GM23338 (cell line): ENCODE results near the gene PPIF. TPM values are rescaled to one million over a fixed set of nuclear protein-coding genes. Genes with fewer than 3 reads are reported as not detected.

Source experiments
- ATAC-seq: fragments of 200-7000 bp; cut with Tn5 transposase; 3 replicates; pipeline ENCODE4 v1.9.1; 2020
- DNase-seq: peaks from one replicate; pipeline ENCODE4 v3.0.0-alpha.2; 2015; ENCODE audit warnings: low spot score
- H2AFZ ChIP-seq: fragments of 200-600 bp; sonication (generic); 2 replicates; pipeline ENCODE4 v1.8.0; 2016; ENCODE audit warnings: antibody characterized with exemption, mild to moderate bottlenecking, moderate library complexity
- H3F3A ChIP-seq: fragments of 200-600 bp; sonication (generic); replicated peaks from 2 replicates; pipeline ENCODE4 v1.8.0; 2017; ENCODE audit warnings: antibody characterized with exemption, mixed run types, low read depth
- H3K27ac ChIP-seq: fragments of 200-600 bp; sonication (generic); 2 replicates; pipeline ENCODE4 v1.6.1; 2016; ENCODE audit warnings: low read depth
- H3K27me3 ChIP-seq: fragments of 200-600 bp; sonication (generic); 2 replicates; pipeline ENCODE4 v1.8.0; 2016; ENCODE audit warnings: mild to moderate bottlenecking, mixed run types, moderate library complexity; ENCODE audit not compliant: insufficient read depth
- H3K36me3 ChIP-seq: fragments of 200-600 bp; sonication (generic); 2 replicates; pipeline ENCODE4 v1.8.0; 2016; ENCODE audit warnings: mild to moderate bottlenecking; ENCODE audit not compliant: insufficient read depth
- H3K4me1 ChIP-seq: fragments of 200-600 bp; sonication (generic); 2 replicates; pipeline ENCODE4 v1.8.0; 2016; ENCODE audit warnings: mild to moderate bottlenecking, moderate library complexity; ENCODE audit not compliant: insufficient read depth
- H3K4me2 ChIP-seq: fragments of 200-600 bp; sonication (generic); 2 replicates; pipeline ENCODE4 v1.7.1; 2017; ENCODE audit warnings: mixed run types
- H3K4me3 ChIP-seq: fragments of 200-600 bp; sonication (generic); 2 replicates; pipeline ENCODE4 v1.6.1; 2016; ENCODE audit warnings: mixed run types
- H3K79me2 ChIP-seq: fragments of 200-600 bp; sonication (generic); replicated peaks from 2 replicates; pipeline ENCODE4 v1.8.0; 2017; ENCODE audit warnings: mild to moderate bottlenecking; ENCODE audit not compliant: insufficient read depth
- H3K9me2 ChIP-seq: fragments of 200-600 bp; sonication (generic); 2 replicates; pipeline ENCODE4 v1.8.0; 2017; ENCODE audit not compliant: insufficient read depth
- H4K20me1 ChIP-seq: fragments of 200-600 bp; sonication (generic); replicated peaks from 2 replicates; pipeline ENCODE4 v1.8.0; 2017; ENCODE audit warnings: mild to moderate bottlenecking; ENCODE audit not compliant: insufficient read depth
- H3K27ac Mint-ChIP-seq: 2 replicates; pipeline ENCODE4 v1.8.0; 2020; ENCODE audit warnings: inconsistent platforms, mild to moderate bottlenecking, moderate library complexity, mixed read lengths
- H3K27me3 Mint-ChIP-seq: 3 replicates; pipeline ENCODE4 v1.8.0; 2022; ENCODE audit warnings: low read depth, mild to moderate bottlenecking, moderate library complexity, mixed read lengths, inconsistent platforms; ENCODE audit not compliant: insufficient read depth, poor library complexity
- H3K36me3 Mint-ChIP-seq: 3 replicates; pipeline ENCODE4 v1.8.0; 2021; ENCODE audit warnings: low read depth, mild to moderate bottlenecking, inconsistent platforms, moderate library complexity, mixed read lengths
- H3K4me1 Mint-ChIP-seq: 3 replicates; pipeline ENCODE4 v1.8.0; 2020; ENCODE audit warnings: mild to moderate bottlenecking, inconsistent platforms, mixed read lengths
- H3K4me3 Mint-ChIP-seq: 3 replicates; pipeline ENCODE4 v1.8.0; 2021; ENCODE audit warnings: moderate library complexity, mild to moderate bottlenecking, inconsistent platforms, mixed read lengths
- H3K9me3 Mint-ChIP-seq: 3 replicates; pipeline ENCODE4 v1.8.0; 2020; ENCODE audit warnings: moderate library complexity, mild to moderate bottlenecking, inconsistent platforms, mixed read lengths
- CREB1 ChIP-seq: fragments of 250-450 bp; sonication (Bioruptor Pico); IDR thresholded peaks from 2 replicates; pipeline ENCODE4 v1.5.0; 2020; ENCODE audit warnings: low read depth, mild to moderate bottlenecking, moderate library complexity
- CTCF ChIP-seq, 2 experiments: fragments of 200-600 bp in 1 of 2; sonication (generic) in 1 of 2; conservative IDR thresholded peaks; 2 replicates each; pipeline versions ENCODE4 v1.5.1 to v1.6.1; 2016 to 2017; ENCODE audit warnings: antibody characterized with exemption in 2 of 2, low read depth in 2 of 2, mild to moderate bottlenecking in 2 of 2, moderate library complexity in 1 of 2
- ETS1 ChIP-seq: IDR thresholded peaks from 2 replicates; pipeline ENCODE4 v1.6.1; 2016; ENCODE audit warnings: antibody characterized with exemption
- EZH2 ChIP-seq: fragments of 200-600 bp; sonication (generic); IDR thresholded peaks from one replicate; pipeline ENCODE4 v1.8.0; 2017; ENCODE audit warnings: antibody characterized with exemption, mild to moderate bottlenecking, low read depth; ENCODE audit not compliant: unreplicated experiment
- EZH2phosphoT487 ChIP-seq: fragments of 200-600 bp; sonication (generic); IDR thresholded peaks from one replicate; pipeline ENCODE4 v1.8.1; 2018; ENCODE audit warnings: antibody characterized with exemption; ENCODE audit not compliant: unreplicated experiment
- JUNB ChIP-seq: IDR thresholded peaks from one replicate; pipeline ENCODE4 v1.6.1; 2016; ENCODE audit warnings: antibody characterized with exemption; ENCODE audit not compliant: unreplicated experiment
- NANOG ChIP-seq: IDR thresholded peaks from 2 replicates; pipeline ENCODE4 v1.6.1; 2016; ENCODE audit warnings: antibody characterized with exemption, borderline replicate concordance
- POLR2AphosphoS5 ChIP-seq: IDR thresholded peaks from 2 replicates; pipeline ENCODE4 v1.6.1; 2016; ENCODE audit warnings: antibody characterized with exemption, low read depth
- REST ChIP-seq: IDR thresholded peaks from one replicate; pipeline ENCODE4 v1.6.1; 2018; ENCODE audit warnings: antibody characterized with exemption; ENCODE audit not compliant: unreplicated experiment
- ZNF114 ChIP-seq: fragments of 250-450 bp; sonication (Bioruptor Pico); IDR thresholded peaks from 2 replicates; pipeline ENCODE4 v1.5.0; 2020; ENCODE audit warnings: mild to moderate bottlenecking, moderate library complexity
- polyA plus RNA-seq: library from polyadenylated mRNA; unstranded; fragments of >200 nt; fragmentation: Nextera tagmentation; extraction: Ambion mirVana; gene quantifications from 2 replicates; pipeline ENCODE4 v1.2.1, GENCODE V29; 2016
- total RNA-seq: library from RNA; depleted of rRNA; stranded (reverse); fragments of >200 nt; shearing (Covaris generic); gene quantifications from 2 replicates; pipeline ENCODE4 v1.2.3, GENCODE V29; 2014

The PPIF gene
- total and polyA plus RNA-seq, 2 experiments from 2014 or later: 32.1 to 43.6 TPM

- Mint-ChIP-seq H3K27ac (no peak overlapping the region), H3K9me3 (no peaks in the 10 kb centered on the region), H3K4me3 (no peak overlapping the region), H3K27me3 (peaks cover 12% of the 10 kb centered on the region), H3K36me3 (peaks cover 33% of the 10 kb centered on the region), H3K4me1 (peaks cover 3% of the 10 kb centered on the region)
- no peaks in the 10 kb centered on the region for H3K27me3 ChIP-seq
- H4K20me1 ChIP-seq: no peaks in the 10 kb centered on the region
- H3K36me3 ChIP-seq: peaks cover 4% of the 10 kb centered on the region; the same call in 1 of the 2 replicates
- H3K9me2 ChIP-seq: no peaks in the 10 kb centered on the region
- TF ChIP-seq EZH2 (no peak), JUNB (no peak), NANOG (no peak), ZNF114 (no peak), CREB1 (no peak), ETS1 (no peak), CTCF (conservative IDR thresholded peaks at IDR 0.05; ENCODE audit: low read depth in 2 of 2) (no peak), REST (no peak), POLR2AphosphoS5 (no peak)
- ATAC-seq (no peak), DNase-seq (no peak)
- H2AFZ ChIP-seq: no peak overlapping the region
- H3F3A ChIP-seq: no peaks in the 10 kb centered on the region
- H3K4me1 ChIP-seq: no peaks in the 10 kb centered on the region
- no peak overlapping the region for H3K27ac ChIP-seq
- H3K4me2 ChIP-seq: no peak overlapping the region
- H3K4me3 ChIP-seq: no peak overlapping the region
- H3K79me2 ChIP-seq: no peaks in the 10 kb centered on the region
Measured at GRCh38 chr10:79306644-79307220, 40.5 kb upstream of the PPIF start.

- Histone ChIP-seq H3K4me1 (no peaks in the 10 kb centered on the region), H3F3A (no peaks in the 10 kb centered on the region), H4K20me1 (no peaks in the 10 kb centered on the region), H2AFZ (no peak overlapping the region), H3K4me3 (no peak overlapping the region), H3K4me2 (no peak overlapping the region), H3K36me3 (peaks cover 4% of the 10 kb centered on the region; the same call in 1 of the 2 replicates), H3K9me2 (no peaks in the 10 kb centered on the region), H3K79me2 (no peaks in the 10 kb centered on the region), H3K27me3 (no peaks in the 10 kb centered on the region), H3K27ac (no peak overlapping the region)
- H3K36me3 Mint-ChIP-seq: peaks cover 28% of the 10 kb centered on the region
- H3K27me3 Mint-ChIP-seq: peaks cover 13% of the 10 kb centered on the region
- DNase-seq (no peak), ATAC-seq (no peak)
- H3K27ac Mint-ChIP-seq: no peak overlapping the region
- peaks cover 3% of the 10 kb centered on the region for H3K4me1 Mint-ChIP-seq
- H3K9me3 Mint-ChIP-seq: no peaks in the 10 kb centered on the region
- no peak overlapping the region for H3K4me3 Mint-ChIP-seq
- no peak for TF ChIP-seq EZH2phosphoT487
- TF ChIP-seq CREB1: no peak
Measured at GRCh38 chr10:79308016-79308415, 39.3 kb upstream of the PPIF start.
